H9 (cell line): Measurements from ENCODE around the gene MBNL1. TPM values are rescaled to one million over a fixed set of nuclear protein-coding genes. Genes with fewer than 3 reads are reported as not detected.

Experiments used
- DNase-seq: peaks from one replicate; pipeline ENCODE4 v3.0.0-alpha.2; 2017
- H2AFZ ChIP-seq: one replicate; pipeline ENCODE4 v1.6.1; 2013; ENCODE audit warnings: mild to moderate bottlenecking, low read length, control low read depth, moderate library complexity
- H2AK5ac ChIP-seq: 2 replicates; pipeline ENCODE4 v1.6.1; 2013; ENCODE audit warnings: low read length, control low read depth, mixed read lengths; ENCODE audit not compliant: insufficient read length
- H2BK120ac ChIP-seq: one replicate; pipeline ENCODE4 v1.6.1; 2013; ENCODE audit warnings: low read depth, mild to moderate bottlenecking, low read length, control low read depth, inconsistent platforms; ENCODE audit not compliant: poor library complexity, severe bottlenecking
- H2BK12ac ChIP-seq: 2 replicates; pipeline ENCODE4 v1.6.1; 2013; ENCODE audit warnings: low read length, control low read depth, mixed read lengths, low read depth; ENCODE audit not compliant: insufficient read length
- H2BK15ac ChIP-seq: 2 replicates; pipeline ENCODE4 v1.6.1; 2013; ENCODE audit warnings: low read depth, low read length, control low read depth
- H2BK20ac ChIP-seq: one replicate; pipeline ENCODE4 v1.6.1; 2013; ENCODE audit warnings: low read depth, mild to moderate bottlenecking, low read length, control low read depth, inconsistent platforms; ENCODE audit not compliant: poor library complexity, severe bottlenecking
- H2BK5ac ChIP-seq: 2 replicates; pipeline ENCODE4 v1.6.1; 2013; ENCODE audit warnings: low read length, control low read depth, mixed read lengths; ENCODE audit not compliant: insufficient read length
- H3K14ac ChIP-seq: 2 replicates; pipeline ENCODE4 v1.6.1; 2013; ENCODE audit warnings: low read length, control low read depth; ENCODE audit not compliant: insufficient read depth
- H3K18ac ChIP-seq: 2 replicates; pipeline ENCODE4 v1.6.1; 2013; ENCODE audit warnings: low read depth, mild to moderate bottlenecking, mixed read lengths, low read length, control low read depth; ENCODE audit not compliant: insufficient read length
- H3K23ac ChIP-seq: 2 replicates; pipeline ENCODE4 v1.6.1; 2013; ENCODE audit warnings: low read length, control low read depth, mixed read lengths, low read depth; ENCODE audit not compliant: insufficient read length
- H3K23me2 ChIP-seq: 2 replicates; pipeline ENCODE4 v1.6.1; 2013; ENCODE audit warnings: low read depth, mild to moderate bottlenecking, mixed read lengths, low read length, control low read depth; ENCODE audit not compliant: insufficient read length, poor library complexity, severe bottlenecking
- H3K27ac ChIP-seq: 2 replicates; pipeline ENCODE4 v1.5.1; 2013; ENCODE audit warnings: low read length, control low read depth, mixed read lengths, low read depth; ENCODE audit not compliant: insufficient read length
- H3K27me3 ChIP-seq: 2 replicates; pipeline ENCODE4 v1.6.1; 2013; ENCODE audit warnings: low read length, control low read depth, inconsistent platforms; ENCODE audit not compliant: insufficient read depth
- H3K4ac ChIP-seq: 2 replicates; pipeline ENCODE4 v1.6.1; 2013; ENCODE audit warnings: low read depth, mild to moderate bottlenecking, control low read depth, inconsistent platforms, low read length, moderate library complexity
- H3K4me1 ChIP-seq: 2 replicates; pipeline ENCODE4 v1.6.1; 2013; ENCODE audit warnings: low read length, control low read depth, inconsistent platforms; ENCODE audit not compliant: insufficient read depth
- H3K4me2 ChIP-seq: 2 replicates; pipeline ENCODE4 v1.6.1; 2013; ENCODE audit warnings: low read length, control low read depth, mixed read lengths; ENCODE audit not compliant: insufficient read length, insufficient read depth
- H3K56ac ChIP-seq: 2 replicates; pipeline ENCODE4 v1.6.1; 2013; ENCODE audit warnings: low read depth, mild to moderate bottlenecking, mixed read lengths, low read length, control low read depth; ENCODE audit not compliant: insufficient read length
- H3K79me1 ChIP-seq: 2 replicates; pipeline ENCODE4 v1.6.1; 2013; ENCODE audit warnings: low read depth, mild to moderate bottlenecking, moderate library complexity, low read length, control low read depth, inconsistent platforms; ENCODE audit not compliant: insufficient read depth, poor library complexity, severe bottlenecking
- H3K79me2 ChIP-seq: 2 replicates; pipeline ENCODE4 v1.6.1; 2013; ENCODE audit warnings: low read length, control low read depth, inconsistent platforms; ENCODE audit not compliant: insufficient read depth
- H3K9ac ChIP-seq: 2 replicates; pipeline ENCODE4 v1.6.1; 2013; ENCODE audit warnings: low read length, control low read depth, mixed read lengths; ENCODE audit not compliant: insufficient read length; ENCODE audit errors: extremely low read depth
- H3K9me3 ChIP-seq: one replicate; pipeline ENCODE4 v1.6.1; 2013; ENCODE audit warnings: low read depth, low read length, inconsistent platforms; ENCODE audit not compliant: control insufficient read depth
- H3T11ph ChIP-seq: one replicate; pipeline ENCODE4 v1.6.1; 2013; ENCODE audit warnings: mild to moderate bottlenecking, low read length, control low read depth, inconsistent platforms
- H4K20me1 ChIP-seq: one replicate; pipeline ENCODE4 v1.6.1; 2013; ENCODE audit not compliant: control insufficient read depth, insufficient read length, insufficient read depth
- H4K5ac ChIP-seq: 2 replicates; pipeline ENCODE4 v1.6.1; 2013; ENCODE audit warnings: low read depth, mild to moderate bottlenecking, mixed read lengths, low read length, control low read depth; ENCODE audit not compliant: insufficient read length
- H4K8ac ChIP-seq: replicated peaks from 2 replicates; pipeline ENCODE4 v1.6.1; 2013; ENCODE audit warnings: low read length, control low read depth, mixed read lengths, low read depth; ENCODE audit not compliant: insufficient read length
- H4K91ac ChIP-seq: 2 replicates; pipeline ENCODE4 v1.6.1; 2013; ENCODE audit warnings: low read depth, mild to moderate bottlenecking, moderate library complexity, mixed read lengths, low read length, control low read depth; ENCODE audit not compliant: insufficient read length
- H3K27ac Mint-ChIP-seq, 3 experiments: 2 replicates in 2 of 3; 3 replicates in 1 of 3; pipeline ENCODE4 v1.8.0; 2020 to 2021; ENCODE audit warnings: mixed read lengths in 3 of 3, mild to moderate bottlenecking in 1 of 3, moderate library complexity in 1 of 3
- H3K27me3 Mint-ChIP-seq: 2 replicates; pipeline ENCODE4 v1.8.0; 2021; ENCODE audit warnings: low read depth, mild to moderate bottlenecking, moderate library complexity, mixed read lengths
- H3K36me3 Mint-ChIP-seq, 3 experiments: 2 replicates in 2 of 3; 3 replicates in 1 of 3; pipeline ENCODE4 v1.8.0; 2020 to 2021; ENCODE audit warnings: low read depth in 3 of 3, mixed read lengths in 3 of 3; ENCODE audit not compliant: insufficient read depth in 1 of 3
- H3K4me1 Mint-ChIP-seq, 2 experiments: 2 replicates each; pipeline ENCODE4 v1.8.0; 2020; ENCODE audit warnings: mixed read lengths in 2 of 2
- H3K4me3 Mint-ChIP-seq, 2 experiments: 2 replicates in 1 of 2; 3 replicates in 1 of 2; pipeline ENCODE4 v1.8.0; 2020 to 2021; ENCODE audit warnings: mild to moderate bottlenecking in 2 of 2, mixed read lengths in 2 of 2, moderate library complexity in 1 of 2
- H3K9me3 Mint-ChIP-seq, 2 experiments: 2 replicates in 1 of 2; 3 replicates in 1 of 2; pipeline ENCODE4 v1.8.0; 2020; ENCODE audit warnings: mild to moderate bottlenecking in 2 of 2, mixed read lengths in 2 of 2, moderate library complexity in 1 of 2
- WGBS: extraction: QIAGEN DNeasy Blood & Tissue Kit; methylation state at CpG from one replicate; pipeline ENCODE4 v1.1.7; 2013; ENCODE audit warnings: missing lambda C conversion rate, low lambda C conversion rate, mixed read lengths; ENCODE audit not compliant: insufficient read length; ENCODE audit errors: extremely low coverage; 5-methylcytosine and 5-hydroxymethylcytosine counted together
- total RNA-seq: library from RNA; stranded (reverse); gene quantifications from 2 replicates; pipeline ENCODE4 v1.2.1, GENCODE V29; 2021
- TF ChIP-seq, protein P1 (sequence below): fragments of 200-600 bp; sonication (generic); conservative IDR thresholded peaks from 3 replicates; pipeline ENCODE4 v1.8.0; 2021; ENCODE audit warnings: antibody characterized with exemption, mild to moderate bottlenecking

Gene MBNL1
- total RNA-seq, 1 experiment from 2014 or later = 14.9 TPM

DNA sequence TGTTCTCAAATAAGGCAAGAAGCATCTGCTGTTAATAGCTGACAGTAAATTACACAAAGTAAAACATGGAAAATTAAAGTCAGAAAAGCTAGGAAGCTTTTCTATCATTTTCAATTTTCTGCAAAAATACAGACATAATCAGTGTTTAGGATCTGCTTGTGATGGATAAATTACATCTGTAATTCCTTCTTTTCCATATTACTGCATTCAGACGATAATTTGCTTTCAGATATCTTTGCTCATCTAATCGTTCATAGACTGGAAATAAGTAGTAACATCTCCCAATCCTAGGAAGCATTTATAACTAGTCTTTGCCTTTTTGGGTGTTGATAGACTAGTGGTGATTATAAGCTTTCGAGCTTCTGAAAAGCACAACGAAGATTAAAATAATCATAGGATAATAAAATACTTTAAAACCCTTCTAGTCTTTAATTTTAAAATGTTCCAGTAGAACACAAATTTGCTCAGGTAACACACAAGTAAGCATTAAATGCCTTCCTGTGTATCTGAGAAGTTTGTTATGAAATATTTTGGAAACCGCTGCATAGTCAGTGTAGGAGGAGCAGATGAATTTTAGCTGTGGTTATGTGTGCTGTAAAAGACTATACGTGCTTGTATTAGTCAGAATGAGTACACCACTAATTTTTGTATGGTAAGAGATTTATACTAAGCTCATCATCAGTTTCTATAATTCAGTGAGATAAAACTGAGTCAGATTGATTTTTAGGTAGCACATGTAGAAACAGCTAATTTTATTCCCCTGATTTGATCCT is 41.0 kb downstream of the MBNL1 start:
- Histone ChIP-seq H2BK12ac (no peak overlapping the region), H4K8ac (no peak overlapping the region), H2BK20ac (no peak overlapping the region), H3K9ac (no peak overlapping the region), H3K23ac (no peak overlapping the region), H2BK120ac (no peak overlapping the region), H3K4ac (no peak overlapping the region), H4K91ac (no peak overlapping the region), H4K5ac (no peak overlapping the region), H2AFZ (no peak overlapping the region), H3K4me2 (no peak overlapping the region), H3K79me1 (no peaks in the 10 kb centered on the region), H2BK5ac (no peak overlapping the region), H3K9me3 (no peaks in the 10 kb centered on the region), H3T11ph (no peak overlapping the region), H2AK5ac (no peak overlapping the region), H3K79me2 (no peaks in the 10 kb centered on the region; the same call in 1 of the 2 replicates), H3K4me1 (peaks cover 13% of the 10 kb centered on the region; the same call in 1 of the 2 replicates), H3K14ac (no peak overlapping the region), H2BK15ac (no peak overlapping the region), H3K56ac (no peak overlapping the region), H3K18ac (no peak overlapping the region), H3K27me3 (no peaks in the 10 kb centered on the region), H3K27ac (no peak overlapping the region), H3K23me2 (no peaks in the 10 kb centered on the region), H4K20me1 (no peaks in the 10 kb centered on the region)
- no peak overlapping the region for H3K27ac Mint-ChIP-seq
- H3K4me3 Mint-ChIP-seq = no peak overlapping the region
- no peak for DNase-seq
- peaks cover 38 to 45% of the 10 kb centered on the region in 2 experiments for H3K4me1 Mint-ChIP-seq
- WGBS = no CpG with 5 or more reads among the region's 6 CpGs
- H3K27me3 Mint-ChIP-seq = no peaks in the 10 kb centered on the region
- no peaks in the 10 kb centered on the region for H3K9me3 Mint-ChIP-seq
- TF ChIP-seq, protein P1, sequence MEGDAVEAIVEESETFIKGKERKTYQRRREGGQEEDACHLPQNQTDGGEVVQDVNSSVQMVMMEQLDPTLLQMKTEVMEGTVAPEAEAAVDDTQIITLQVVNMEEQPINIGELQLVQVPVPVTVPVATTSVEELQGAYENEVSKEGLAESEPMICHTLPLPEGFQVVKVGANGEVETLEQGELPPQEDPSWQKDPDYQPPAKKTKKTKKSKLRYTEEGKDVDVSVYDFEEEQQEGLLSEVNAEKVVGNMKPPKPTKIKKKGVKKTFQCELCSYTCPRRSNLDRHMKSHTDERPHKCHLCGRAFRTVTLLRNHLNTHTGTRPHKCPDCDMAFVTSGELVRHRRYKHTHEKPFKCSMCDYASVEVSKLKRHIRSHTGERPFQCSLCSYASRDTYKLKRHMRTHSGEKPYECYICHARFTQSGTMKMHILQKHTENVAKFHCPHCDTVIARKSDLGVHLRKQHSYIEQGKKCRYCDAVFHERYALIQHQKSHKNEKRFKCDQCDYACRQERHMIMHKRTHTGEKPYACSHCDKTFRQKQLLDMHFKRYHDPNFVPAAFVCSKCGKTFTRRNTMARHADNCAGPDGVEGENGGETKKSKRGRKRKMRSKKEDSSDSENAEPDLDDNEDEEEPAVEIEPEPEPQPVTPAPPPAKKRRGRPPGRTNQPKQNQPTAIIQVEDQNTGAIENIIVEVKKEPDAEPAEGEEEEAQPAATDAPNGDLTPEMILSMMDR = no peak
- peaks cover 0 to 2% (median 0%) of the 10 kb centered on the region in 3 experiments; a peak in 1 of 7 replicates for H3K36me3 Mint-ChIP-seq
